ENCODE measurements around the gene FAM20B. TPM values are rescaled to one million over a fixed set of nuclear protein-coding genes. Genes with fewer than 3 reads are reported as not detected.

Gene FAM20B
- total and polyA plus RNA-seq, 2 donors (not counting 1 experiment from before 2014, with no cell fraction given) = 5.2 to 32.8 TPM

- intact Hi-C loops (cut with micrococcal nuclease) = no loop called here
- Mint-ChIP-seq H3K9me3 (ENCODE audit: insufficient read depth) (no peaks in the 10 kb centered on the region), H3K27ac (no peak overlapping the region), H3K4me3 (no peak overlapping the region), H3K4me1 (peaks cover 2% of the 10 kb centered on the region), H3K27me3 (no peaks in the 10 kb centered on the region)
- TF ChIP-seq EZH2 (IDR thresholded peaks at IDR 0.05; ENCODE audit: borderline replicate concordance, insufficient read depth, low read depth, low read length, poor library complexity, severe bottlenecking) = no peak
- TF ChIP-seq, protein P1, sequence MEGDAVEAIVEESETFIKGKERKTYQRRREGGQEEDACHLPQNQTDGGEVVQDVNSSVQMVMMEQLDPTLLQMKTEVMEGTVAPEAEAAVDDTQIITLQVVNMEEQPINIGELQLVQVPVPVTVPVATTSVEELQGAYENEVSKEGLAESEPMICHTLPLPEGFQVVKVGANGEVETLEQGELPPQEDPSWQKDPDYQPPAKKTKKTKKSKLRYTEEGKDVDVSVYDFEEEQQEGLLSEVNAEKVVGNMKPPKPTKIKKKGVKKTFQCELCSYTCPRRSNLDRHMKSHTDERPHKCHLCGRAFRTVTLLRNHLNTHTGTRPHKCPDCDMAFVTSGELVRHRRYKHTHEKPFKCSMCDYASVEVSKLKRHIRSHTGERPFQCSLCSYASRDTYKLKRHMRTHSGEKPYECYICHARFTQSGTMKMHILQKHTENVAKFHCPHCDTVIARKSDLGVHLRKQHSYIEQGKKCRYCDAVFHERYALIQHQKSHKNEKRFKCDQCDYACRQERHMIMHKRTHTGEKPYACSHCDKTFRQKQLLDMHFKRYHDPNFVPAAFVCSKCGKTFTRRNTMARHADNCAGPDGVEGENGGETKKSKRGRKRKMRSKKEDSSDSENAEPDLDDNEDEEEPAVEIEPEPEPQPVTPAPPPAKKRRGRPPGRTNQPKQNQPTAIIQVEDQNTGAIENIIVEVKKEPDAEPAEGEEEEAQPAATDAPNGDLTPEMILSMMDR (IDR thresholded peaks at IDR 0.05) = no peak
- no peaks in the 10 kb centered on the region for H3K4me1 ChIP-seq (ENCODE audit: control insufficient read depth in 2 of 2, insufficient read depth in 2 of 2, low read length in 2 of 2)
- DNase-seq = no peak
- H3K4me3 ChIP-seq (ENCODE audit: control extremely low read depth in 1 of 5, extremely low read depth in 1 of 5, insufficient read depth in 1 of 5, low read depth in 2 of 5, low read length in 4 of 5) = no peak overlapping the region
- peak overlapping the region; percentile 9 for H2AFZ ChIP-seq (ENCODE audit: insufficient read depth, low read depth, low read length, poor library complexity, severe bottlenecking)
- POLR2A ChIA-PET = no interaction called here
- H3K27ac ChIP-seq (ENCODE audit: low read length in 2 of 2) = no peak overlapping the region
- no peak for ATAC-seq (ENCODE audit: low read depth)
- no peaks in the 10 kb centered on the region for H3K36me3 ChIP-seq (replicated peaks in 1 of 2; ENCODE audit: control extremely low read depth in 1 of 2, control insufficient read depth in 1 of 2, extremely low read depth in 1 of 2, insufficient read depth in 2 of 2, low read length in 1 of 2)
- 25% methylated on average over 4 of the region's 5 CpGs for WGBS (ENCODE audit: insufficient coverage)
- no peaks in the 10 kb centered on the region for H3K79me2 ChIP-seq (ENCODE audit: control insufficient read depth, insufficient read depth, low read length)
- H3K4me2 ChIP-seq (replicated peaks; ENCODE audit: low read depth, low read length, poor library complexity, severe bottlenecking) = no peak overlapping the region
- no peaks in the 10 kb centered on the region for H4K20me1 ChIP-seq (ENCODE audit: control insufficient read depth, insufficient read depth, low read length, poor library complexity, severe bottlenecking)
- peaks cover 0 to 3% (median 0%) of the 10 kb centered on the region in 4 experiments for H3K27me3 ChIP-seq (replicated peaks in 1 of 4; ENCODE audit: control extremely low read depth in 1 of 4, control insufficient read depth in 3 of 4, insufficient read depth in 4 of 4, low read length in 3 of 4)
- H3K9ac ChIP-seq (ENCODE audit: low read length) = no peak overlapping the region
- no peaks in the 10 kb centered on the region for H3K9me3 ChIP-seq (ENCODE audit: control extremely low read depth in 1 of 3, control insufficient read depth in 2 of 3, insufficient read depth in 1 of 3, low read length in 2 of 3)
- CTCF ChIA-PET = interaction anchor here (2.4 to 3.8 kb wide), 2 partner anchors 10 to 14 kb away, joined by 11 to 19 read pairs; no protein-coding TSS in a partner anchor
Measured at GRCh38 chr1:179016706-179017382, 8.8 kb upstream of the FAM20B start.

Data from B cell (primary cell).